ENCODE data around the gene NPW. TPM values are rescaled to one million over a fixed set of nuclear protein-coding genes. Genes with fewer than 3 reads are reported as not detected.

Gene NPW
- total and polyA plus RNA-seq, 2 experiments from 2014 or later = 3.3 to 38.6 TPM

DNA sequence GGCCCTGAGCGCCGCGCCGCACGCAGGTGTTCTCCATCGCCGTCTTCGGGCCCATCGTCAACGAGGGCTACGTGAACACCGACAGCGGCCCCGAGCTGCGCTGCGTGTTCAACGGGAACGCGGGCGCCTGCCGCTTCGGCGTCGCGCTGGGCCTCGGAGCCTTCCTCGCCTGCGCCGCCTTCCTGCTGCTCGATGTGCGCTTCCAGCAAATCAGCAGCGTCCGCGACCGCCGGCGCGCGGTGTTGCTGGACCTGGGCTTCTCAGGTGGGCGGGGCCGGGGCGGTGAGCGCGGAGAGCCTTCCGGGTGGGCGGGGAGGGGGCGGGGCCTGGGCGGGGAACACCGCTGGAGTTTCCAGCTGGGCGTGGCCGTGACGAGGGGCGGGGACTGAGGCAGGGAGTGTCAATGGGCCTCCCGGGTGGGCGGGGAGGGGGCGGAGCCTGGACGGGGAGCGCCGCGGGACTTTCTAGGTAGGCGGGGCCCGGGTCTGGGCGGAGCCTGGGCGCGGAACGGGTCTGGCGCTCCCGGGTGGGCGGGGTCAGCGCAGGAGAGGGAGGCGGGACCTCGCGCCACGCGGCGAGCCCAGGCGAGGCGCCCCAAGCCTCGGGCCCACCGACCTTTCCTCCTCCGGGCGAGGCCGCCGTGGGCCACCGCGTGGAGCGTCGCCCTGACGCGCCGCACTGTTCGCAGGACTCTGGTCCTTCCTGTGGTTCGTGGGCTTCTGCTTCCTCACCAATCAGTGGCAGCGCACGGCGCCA is 27.5 kb upstream of the NPW start:
- H3K9me3 ChIP-seq (ENCODE audit: low read depth) = no peaks in the 10 kb centered on the region
- H3K4me1 ChIP-seq (ENCODE audit: low read depth) = no peaks in the 10 kb centered on the region
- no peak for TF ChIP-seq CTCF (IDR thresholded peaks at IDR 0.05; ENCODE audit: low read depth, low read length)
- H3K36me3 ChIP-seq = no peaks in the 10 kb centered on the region
- H3K27me3 ChIP-seq = peaks cover 26% of the 10 kb centered on the region
- no peak overlapping the region for H3K27ac ChIP-seq
- peak; percentile 93 to 95 for DNase-seq (ENCODE audit: low read depth in 1 of 2, low spot score in 1 of 2)
- H3K4me3 ChIP-seq = peak overlapping the region; percentile 1

DNA sequence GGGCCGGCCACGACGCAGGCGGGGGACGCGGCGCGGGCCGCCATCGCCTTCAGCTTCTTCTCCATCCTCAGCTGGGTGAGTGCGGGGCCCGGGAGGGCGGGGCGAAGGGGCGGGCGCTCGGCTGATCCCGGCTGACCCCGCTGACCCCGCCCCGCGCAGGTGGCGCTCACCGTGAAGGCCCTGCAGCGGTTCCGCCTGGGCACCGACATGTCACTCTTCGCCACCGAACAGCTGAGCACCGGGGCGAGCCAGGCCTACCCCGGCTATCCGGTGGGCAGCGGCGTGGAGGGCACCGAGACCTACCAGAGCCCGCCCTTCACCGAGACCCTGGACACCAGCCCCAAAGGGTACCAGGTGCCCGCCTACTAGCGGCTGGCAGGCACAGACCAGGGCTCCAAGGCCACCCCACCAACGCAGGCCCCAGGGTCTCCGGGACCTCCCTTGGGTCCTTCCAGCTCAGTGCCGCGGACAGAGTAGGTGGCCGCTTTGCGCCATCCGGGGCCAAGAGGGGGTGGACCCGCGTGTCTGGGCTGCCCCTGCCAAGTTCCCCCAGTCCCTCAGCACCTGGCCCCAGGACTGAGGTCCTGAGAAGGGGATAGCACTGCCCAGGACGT is 26.8 kb upstream of the NPW start:
- Histone ChIP-seq H3K27ac (no peak overlapping the region), H3K4me3 (no peak overlapping the region), H3K4me1 (ENCODE audit: low read depth) (no peaks in the 10 kb centered on the region), H3K27me3 (peaks cover 26% of the 10 kb centered on the region), H3K36me3 (peaks cover 2% of the 10 kb centered on the region), H3K9me3 (ENCODE audit: low read depth) (no peaks in the 10 kb centered on the region)
- no peak for TF ChIP-seq CTCF (IDR thresholded peaks at IDR 0.05; ENCODE audit: low read depth, low read length)
- DNase-seq (ENCODE audit: low read depth in 1 of 2, low spot score in 1 of 2) = no peak

GRCh38 chr16:1993731-1994131 is 25.9 kb upstream of the NPW start:
- DNase-seq (ENCODE audit: low read depth in 1 of 2, low spot score in 1 of 2) = peak in 1 of 2 donors; percentile 11
- Histone ChIP-seq H3K9me3 (ENCODE audit: low read depth) (no peaks in the 10 kb centered on the region), H3K27me3 (peaks cover 23% of the 10 kb centered on the region), H3K4me1 (ENCODE audit: low read depth) (no peaks in the 10 kb centered on the region), H3K4me3 (no peak overlapping the region), H3K27ac (no peak overlapping the region), H3K36me3 (peaks cover 8% of the 10 kb centered on the region)
- TF ChIP-seq CTCF (IDR thresholded peaks at IDR 0.05; ENCODE audit: low read depth, low read length) = no peak

DNA sequence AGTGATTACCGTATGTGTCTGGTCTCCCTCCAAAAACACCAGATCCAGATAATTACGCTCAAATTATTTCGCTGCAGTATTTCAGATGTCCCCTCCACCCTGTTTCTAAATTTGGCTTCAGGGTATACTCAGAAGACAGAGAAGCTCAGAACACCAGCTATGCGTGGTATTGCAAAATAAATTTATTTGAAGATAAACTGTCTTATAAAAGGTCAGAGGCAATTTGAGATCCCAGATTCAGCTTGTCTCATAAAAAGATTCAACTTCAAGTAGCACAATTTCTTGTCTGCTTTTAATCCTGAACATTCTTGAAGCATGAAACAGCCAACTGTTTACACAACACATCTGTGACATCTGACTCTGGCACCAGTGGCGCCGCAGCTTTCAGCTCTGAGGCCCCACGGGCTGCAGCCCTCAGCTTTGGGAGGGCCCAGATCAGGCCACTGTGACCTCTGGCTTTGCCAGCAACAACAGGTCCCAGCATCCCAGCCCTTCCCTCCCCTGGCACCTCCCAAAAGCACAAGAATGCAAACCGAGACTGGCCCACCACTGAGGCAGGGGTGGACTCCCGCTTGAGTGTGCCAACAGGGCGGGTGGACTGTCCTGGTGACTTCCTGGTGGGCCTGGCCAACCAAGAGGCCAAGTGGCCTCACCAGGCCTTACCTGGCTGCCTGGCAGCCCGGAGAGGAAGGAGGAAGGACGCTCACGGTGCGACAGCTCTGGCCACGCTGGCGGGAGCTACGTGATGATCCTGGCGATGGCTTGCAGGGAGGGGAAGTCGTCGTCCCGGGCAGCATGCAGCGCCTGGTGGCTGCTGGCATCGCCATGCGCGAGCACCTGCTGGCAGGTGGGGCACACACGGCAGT is 21.9 kb upstream of the NPW start:
- Histone ChIP-seq H3K36me3 (peaks cover 36% of the 10 kb centered on the region), H3K4me3 (no peak overlapping the region), H3K27ac (no peak overlapping the region), H3K27me3 (no peaks in the 10 kb centered on the region), H3K9me3 (ENCODE audit: low read depth) (no peaks in the 10 kb centered on the region), H3K4me1 (ENCODE audit: low read depth) (no peaks in the 10 kb centered on the region)
- no peak for TF ChIP-seq CTCF (IDR thresholded peaks at IDR 0.05; ENCODE audit: low read depth, low read length)
- DNase-seq (ENCODE audit: low read depth in 1 of 2, low spot score in 1 of 2) = no peak

GRCh38 chr16:1998360-1998835 is 21.2 kb upstream of the NPW start:
- H3K27me3 ChIP-seq = no peaks in the 10 kb centered on the region
- no peaks in the 10 kb centered on the region for H3K4me1 ChIP-seq (ENCODE audit: low read depth)
- H3K9me3 ChIP-seq (ENCODE audit: low read depth) = no peaks in the 10 kb centered on the region
- DNase-seq (ENCODE audit: low read depth in 1 of 2, low spot score in 1 of 2) = no peak
- H3K36me3 ChIP-seq = peaks cover 39% of the 10 kb centered on the region
- no peak for TF ChIP-seq CTCF (IDR thresholded peaks at IDR 0.05; ENCODE audit: low read depth, low read length)
- no peak overlapping the region for H3K27ac ChIP-seq
- H3K4me3 ChIP-seq = no peak overlapping the region

All from cardiac muscle cell (in vitro differentiated cells and primary cell).